NCI-H748 (cell line): ENCODE data around the gene SSH2.

ENCODE experiments used
- DNase-seq: peaks from one replicate; lab custom pipeline; 2025; ENCODE audit not compliant: unreplicated experiment; lab: John Stamatoyannopoulos, UW

SSH2 gene

GRCh38 chr17:29715680-29716079 lies 214.3 kb downstream of the SSH2 start:
- DNase-seq = no peak

DNA sequence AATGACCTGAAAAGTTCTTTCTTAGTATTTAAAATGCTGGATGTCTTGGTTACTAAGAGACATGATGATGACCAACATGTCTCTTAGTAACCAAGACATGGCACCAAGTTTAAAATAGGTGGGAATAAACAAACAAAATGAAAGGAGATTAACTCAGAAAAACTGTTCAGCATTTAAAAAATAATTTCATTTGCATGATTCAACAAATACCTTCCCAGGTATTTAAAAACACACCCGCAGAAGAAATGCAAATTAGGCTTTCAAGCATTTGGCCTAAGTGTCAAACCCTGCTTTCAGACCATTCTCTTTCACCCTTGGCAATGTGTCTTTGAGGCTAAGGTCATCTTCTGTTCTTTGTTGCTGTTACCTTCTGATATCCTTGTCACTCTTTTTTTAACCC lies 215.9 kb downstream of the SSH2 start:
- no peak for DNase-seq

- no peak for DNase-seq
These were observed 216.4 kb downstream of the SSH2 start for GRCh38 chr17:29713626-29714025.

DNA sequence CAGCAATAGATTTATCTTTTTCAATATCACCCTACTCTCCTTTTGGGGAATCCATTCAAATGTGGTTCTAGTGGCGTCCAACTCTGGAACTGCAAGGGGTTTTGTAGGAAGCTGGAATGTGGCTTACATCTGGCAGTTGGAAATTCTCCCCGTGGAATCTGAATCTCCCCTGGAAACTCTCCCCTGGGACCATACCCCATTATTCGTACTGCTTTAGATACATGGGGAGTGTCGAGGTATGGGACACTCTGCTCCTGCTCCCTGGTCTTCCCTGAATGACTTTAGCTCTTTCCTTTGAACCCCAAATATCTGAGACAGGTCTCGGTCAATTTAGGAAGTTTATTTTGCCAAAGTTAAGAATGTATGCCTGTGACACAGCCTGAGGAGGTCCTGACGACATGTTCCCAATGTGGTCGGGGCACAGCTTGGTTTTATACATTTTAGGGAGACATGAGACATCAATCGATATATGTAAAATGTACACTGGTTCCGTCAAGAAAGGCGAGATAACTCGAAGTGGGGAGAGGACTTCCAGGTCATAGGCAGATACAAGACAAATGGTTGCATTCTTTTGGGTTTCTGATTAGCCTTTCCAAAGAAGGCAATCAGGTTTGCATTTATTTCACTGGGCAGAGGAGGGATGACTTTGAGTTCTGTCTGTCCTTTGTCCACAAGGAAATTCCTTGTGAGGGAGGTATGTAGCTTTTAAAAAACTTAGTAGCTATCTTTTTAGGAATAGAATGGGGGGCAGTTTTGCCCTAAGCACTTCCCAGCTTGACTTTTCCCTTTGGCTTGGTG lies 218.2 kb downstream of the SSH2 start:
- DNase-seq = no peak

GRCh38 chr17:29710891-29711418 lies 219.1 kb downstream of the SSH2 start:
- DNase-seq = no peak

DNA sequence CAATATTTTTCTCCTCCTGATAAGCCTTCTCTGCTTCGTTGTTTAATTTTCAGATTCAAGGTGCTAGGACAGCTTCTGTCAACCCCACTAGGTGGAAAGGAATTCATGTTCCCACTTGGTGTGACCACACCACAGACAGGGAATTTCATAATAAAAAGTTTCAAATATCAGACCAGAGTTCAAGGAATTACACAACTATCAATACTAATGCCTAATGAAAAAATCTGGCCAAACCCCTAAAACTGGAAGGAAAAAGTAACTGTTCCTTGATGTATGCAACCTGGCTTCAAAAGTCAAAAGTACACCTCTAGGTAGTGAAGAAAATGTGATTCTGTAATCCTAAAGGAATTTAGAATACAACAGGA lies 219.5 kb downstream of the SSH2 start:
- no peak for DNase-seq

DNA sequence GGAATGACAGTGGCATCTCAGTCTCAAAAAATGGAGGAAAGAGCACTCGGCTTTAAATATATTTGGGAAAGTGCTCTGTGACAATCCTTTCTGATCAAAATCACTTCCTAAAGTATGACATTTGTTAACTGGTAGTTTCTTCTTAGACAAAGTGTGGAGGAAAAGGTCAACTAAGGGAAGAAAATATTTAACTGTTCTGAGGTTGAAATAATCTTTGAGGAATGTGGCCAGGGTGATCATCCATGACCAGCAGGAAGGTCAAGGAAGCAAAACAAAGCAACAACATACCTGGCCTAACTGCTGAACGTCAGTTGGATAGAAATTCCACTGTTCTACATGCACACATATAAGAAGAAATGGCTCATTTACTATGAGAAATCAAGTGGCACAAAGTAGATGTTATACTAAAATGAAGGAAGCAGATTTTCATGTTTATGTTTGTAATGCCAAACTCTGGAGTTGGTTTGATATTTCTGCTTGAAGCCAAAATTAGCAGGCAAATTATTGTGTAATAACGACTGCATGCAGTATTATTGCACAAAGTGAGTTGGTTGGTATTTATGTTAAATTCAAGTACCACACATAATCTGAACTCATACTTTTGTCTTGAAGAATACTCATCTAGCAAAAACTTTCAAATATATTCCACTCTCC lies 220.0 kb downstream of the SSH2 start:
- no peak for DNase-seq

GRCh38 chr17:29707212-29707571 lies 222.8 kb downstream of the SSH2 start:
- no peak for DNase-seq

GRCh38 chr17:29706045-29706431 lies 224.0 kb downstream of the SSH2 start:
- no peak for DNase-seq

- no peak for DNase-seq
These were observed 224.6 kb downstream of the SSH2 start for GRCh38 chr17:29705386-29705785.

- no peak for DNase-seq
These were observed 230.7 kb downstream of the SSH2 start for GRCh38 chr17:29699283-29699682.

GRCh38 chr17:29698837-29699236 lies 231.2 kb downstream of the SSH2 start:
- DNase-seq = no peak

GRCh38 chr17:29698019-29698777 lies 231.8 kb downstream of the SSH2 start:
- no peak for DNase-seq

GRCh38 chr17:29697371-29697770 lies 232.7 kb downstream of the SSH2 start:
- no peak for DNase-seq

DNA sequence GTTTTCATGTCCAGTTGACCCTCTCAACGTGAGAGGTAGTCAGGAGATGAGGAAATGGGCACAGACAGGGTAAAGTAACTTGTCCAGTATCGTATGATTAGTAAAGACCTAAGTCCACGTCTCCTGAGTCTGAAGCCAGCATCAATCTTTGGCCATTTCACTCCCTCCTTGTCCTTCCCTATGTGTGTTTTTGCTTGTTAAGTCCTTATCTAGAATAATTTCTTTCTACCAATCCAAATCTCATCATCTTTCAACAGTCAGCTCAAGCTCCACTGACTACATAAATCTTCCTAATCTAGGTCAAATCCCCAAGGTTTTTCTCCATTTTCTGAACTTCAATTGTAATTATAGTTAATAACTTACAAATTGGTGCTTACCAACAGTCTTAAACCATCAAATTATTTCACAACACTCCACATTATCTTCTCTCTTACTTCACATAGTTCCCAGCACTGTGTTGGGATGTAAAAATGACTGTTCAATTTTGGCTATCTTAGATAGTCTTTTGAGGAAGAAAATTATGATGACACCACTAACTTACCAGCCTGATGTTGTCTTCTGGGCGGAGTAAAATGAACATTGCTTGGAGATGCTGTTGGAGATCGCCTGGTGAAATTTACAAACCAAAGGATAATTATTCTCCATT lies 235.0 kb downstream of the SSH2 start:
- no peak for DNase-seq

DNA sequence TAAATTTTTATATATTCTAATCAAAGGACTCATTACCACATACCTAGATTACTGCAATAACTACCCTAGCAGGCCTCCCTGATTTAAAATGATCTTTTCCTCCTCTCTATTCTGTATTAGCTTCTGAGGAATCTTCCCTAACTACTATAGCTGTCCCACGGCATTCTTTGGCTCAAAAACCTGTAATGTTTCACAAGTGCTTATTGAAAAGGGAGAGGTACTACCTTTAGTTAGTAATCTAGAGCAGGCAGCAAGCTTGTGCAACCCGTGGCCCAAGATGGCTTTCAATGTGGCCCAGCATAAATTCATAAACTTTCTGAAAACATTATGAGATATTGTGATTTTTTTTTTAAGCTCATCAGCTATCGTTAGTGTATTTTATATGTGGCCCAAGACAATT lies 236.3 kb downstream of the SSH2 start:
- no peak for DNase-seq

DNA sequence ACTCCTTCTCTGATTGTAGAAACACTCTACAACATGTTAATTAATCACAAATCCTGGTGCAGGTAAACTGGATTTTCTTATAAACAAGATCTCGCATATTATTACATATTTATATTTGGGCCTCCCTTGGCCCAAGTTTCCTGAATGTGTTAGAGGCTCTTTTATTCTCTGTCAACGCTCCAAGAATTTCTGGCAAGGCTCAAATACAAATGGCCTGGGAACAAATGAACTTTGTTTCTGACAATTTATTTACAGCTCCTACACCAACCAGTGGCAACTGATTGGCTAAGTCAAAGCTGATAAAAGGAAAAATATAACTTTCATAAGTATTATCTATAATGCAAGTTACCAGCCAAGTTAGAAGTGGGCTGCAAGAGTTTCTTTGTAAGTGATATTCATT lies 242.4 kb downstream of the SSH2 start:
- no peak for DNase-seq

DNA sequence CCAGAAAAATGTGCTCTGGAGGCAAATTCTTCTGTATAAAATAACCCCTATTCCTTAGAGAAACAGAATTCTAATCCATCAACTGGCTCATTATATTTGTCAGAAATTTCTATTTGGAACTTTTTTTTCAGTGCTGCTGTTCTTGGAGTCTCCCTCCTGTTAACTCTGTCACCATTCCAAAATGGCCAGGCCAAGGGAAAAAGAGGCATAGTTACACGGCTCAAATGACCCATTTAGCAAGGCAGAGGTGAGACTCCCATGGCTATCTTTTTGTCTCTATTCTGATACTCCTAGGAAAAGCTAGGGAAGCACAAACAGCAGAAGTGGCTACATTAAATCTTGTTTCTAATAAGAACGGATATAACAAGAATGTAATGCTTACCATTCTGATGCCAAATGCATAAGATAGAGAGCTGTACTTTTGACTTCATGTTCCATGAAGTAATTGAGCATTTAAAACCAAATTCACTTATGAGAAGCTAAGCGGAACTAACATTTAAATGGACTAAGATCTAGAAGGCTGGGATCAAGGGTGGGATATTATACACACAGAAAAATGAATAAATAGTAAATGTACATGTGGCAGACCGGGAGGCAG lies 242.9 kb downstream of the SSH2 start:
- no peak for DNase-seq

- no peak for DNase-seq
These were observed 246.5 kb downstream of the SSH2 start for GRCh38 chr17:29683481-29683880.

GRCh38 chr17:29682987-29683386 lies 247.0 kb downstream of the SSH2 start:
- no peak for DNase-seq

DNA sequence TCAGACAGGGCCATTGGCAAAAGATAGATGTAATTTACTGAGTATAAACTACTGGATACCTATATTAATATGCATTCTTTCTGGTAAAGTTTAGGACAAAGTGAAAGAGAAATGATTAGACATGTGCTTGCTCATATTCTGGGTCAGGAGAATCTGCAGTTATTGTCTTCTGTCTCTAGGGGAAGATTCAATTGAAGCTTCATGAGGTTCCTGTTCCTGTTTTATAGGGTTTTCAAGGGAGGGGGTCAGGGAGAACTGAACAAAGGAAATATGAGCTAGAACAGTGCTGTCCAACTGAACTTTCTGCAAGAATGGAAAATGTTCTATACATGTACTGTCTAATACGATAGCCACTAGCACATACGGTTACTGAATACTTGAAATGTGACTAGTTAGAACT lies 248.0 kb downstream of the SSH2 start:
- DNase-seq = no peak
